Liver (tissue), 9 donors: Measurements from ENCODE around the gene TMTC1. TPM values are rescaled to one million over a fixed set of nuclear protein-coding genes. Genes with fewer than 3 reads are reported as not detected.

Experiments used
- DNase-seq: peaks from one replicate; pipeline ENCODE4 v3.0.0-alpha.2; 2017; ENCODE audit warnings: low spot score
- H3K27ac ChIP-seq, 2 donors: one replicate each; pipeline ENCODE4 v1.7.0; 2013; ENCODE audit warnings: inconsistent platforms in 2 of 2, low read length in 2 of 2, control low read depth in 1 of 2, low read depth in 1 of 2, mild to moderate bottlenecking in 1 of 2
- H3K27me3 ChIP-seq, 4 donors: one replicate each; pipeline versions ENCODE4 v1.6.1 to v1.7.0; 2013; ENCODE audit warnings: low read length in 3 of 4, inconsistent platforms in 1 of 4, mild to moderate bottlenecking in 1 of 4, moderate library complexity in 1 of 4; ENCODE audit not compliant: control insufficient read depth in 4 of 4, insufficient read depth in 4 of 4
- H3K36me3 ChIP-seq, 4 donors: one replicate each; pipeline versions ENCODE4 v1.6.1 to v1.7.0; 2013; ENCODE audit warnings: low read length in 3 of 4, mild to moderate bottlenecking in 3 of 4, low read depth in 1 of 4, moderate library complexity in 1 of 4; ENCODE audit not compliant: control insufficient read depth in 4 of 4, insufficient read depth in 3 of 4
- H3K4me1 ChIP-seq, 4 donors: one replicate each; pipeline versions ENCODE4 v1.6.1 to v1.7.0; 2013; ENCODE audit warnings: low read length in 3 of 4, mild to moderate bottlenecking in 3 of 4, moderate library complexity in 1 of 4; ENCODE audit not compliant: control insufficient read depth in 4 of 4, insufficient read depth in 4 of 4
- H3K4me3 ChIP-seq, 3 donors: one replicate each; pipeline versions ENCODE4 v1.6.1 to v1.7.0; 2013; ENCODE audit warnings: low read length in 3 of 3, control low read depth in 1 of 3, low read depth in 1 of 3, mild to moderate bottlenecking in 1 of 3
- H3K9ac ChIP-seq, 2 donors: one replicate each; pipeline ENCODE4 v1.7.0; 2013; ENCODE audit warnings: low read length in 2 of 2, mild to moderate bottlenecking in 2 of 2, moderate library complexity in 2 of 2, control low read depth in 1 of 2, low read depth in 1 of 2
- H3K9me3 ChIP-seq, 4 donors: one replicate each; pipeline versions ENCODE4 v1.6.1 to v1.7.0; 2013; ENCODE audit warnings: low read length in 3 of 4; ENCODE audit not compliant: control insufficient read depth in 4 of 4
- ATF3 ChIP-seq: IDR thresholded peaks from 2 replicates; pipeline ENCODE4 v1.6.1; 2016; ENCODE audit warnings: antibody characterized with exemption
- CTCF ChIP-seq: fragments of 150-350 bp; IDR thresholded peaks from 2 replicates; pipeline ENCODE4 v1.5.1; 2017; ENCODE audit warnings: improper control_type of control experiment, low read depth, low read length; ENCODE audit not compliant: missing input control
- EGR1 ChIP-seq, 2 donors: IDR thresholded peaks; 2 replicates each; pipeline ENCODE4 v1.6.1; 2016 to 2018; ENCODE audit warnings: antibody characterized with exemption in 2 of 2, low read depth in 2 of 2
- FOXA1 ChIP-seq: IDR thresholded peaks from 2 replicates; pipeline ENCODE4 v1.6.1; 2016; ENCODE audit warnings: antibody characterized with exemption
- FOXA2 ChIP-seq: IDR thresholded peaks from 2 replicates; pipeline ENCODE4 v1.6.1; 2016; ENCODE audit warnings: antibody characterized with exemption
- GABPA ChIP-seq, 2 donors: IDR thresholded peaks in 1 of 2; conservative IDR thresholded peaks in 1 of 2; 2 replicates each; pipeline ENCODE4 v1.6.1; 2016; ENCODE audit warnings: antibody characterized with exemption in 2 of 2, mild to moderate bottlenecking in 1 of 2, moderate library complexity in 1 of 2
- HNF4A ChIP-seq, 2 donors: conservative IDR thresholded peaks; 2 replicates each; pipeline ENCODE4 v1.6.1; 2016; ENCODE audit warnings: antibody characterized with exemption in 2 of 2, mild to moderate bottlenecking in 2 of 2
- HNF4G ChIP-seq: IDR thresholded peaks from 2 replicates; pipeline ENCODE4 v1.6.1; 2016; ENCODE audit warnings: antibody characterized with exemption
- JUND ChIP-seq, 2 donors: IDR thresholded peaks; 2 replicates each; pipeline ENCODE4 v1.6.1; 2016; ENCODE audit warnings: antibody characterized with exemption in 2 of 2
- NR2F2 ChIP-seq: IDR thresholded peaks from 2 replicates; pipeline ENCODE4 v1.6.1; 2016; ENCODE audit warnings: antibody characterized with exemption
- RAD21 ChIP-seq, 2 donors: IDR thresholded peaks; 2 replicates each; pipeline ENCODE4 v1.6.1; 2016; ENCODE audit warnings: antibody characterized with exemption in 2 of 2, mild to moderate bottlenecking in 2 of 2
- YY1 ChIP-seq: IDR thresholded peaks from 2 replicates; pipeline ENCODE4 v1.6.1; 2016; ENCODE audit warnings: antibody characterized with exemption, mild to moderate bottlenecking
- WGBS: extraction: QIAGEN DNeasy Blood & Tissue Kit; methylation state at CpG from one replicate; pipeline ENCODE4 v1.1.7; 2013; 5-methylcytosine and 5-hydroxymethylcytosine counted together
- polyA plus RNA-seq, 2 donors: library from polyadenylated mRNA; stranded (reverse) in 1 of 2; unstranded in 1 of 2; fragments of 200-250 nt in 1 of 2; fragments of >200 nt in 1 of 2; fragmentation: Nextera tagmentation in 1 of 2; extraction: Ambion mirVana in 1 of 2; gene quantifications; one replicate each; pipeline versions ENCODE4 v1.2.1 to v1.2.3, GENCODE V29; 2013 to 2015
- total RNA-seq, 2 donors: library from RNA; depleted of rRNA; stranded (reverse); fragments of >200 nt; gene quantifications; one replicate each; pipeline ENCODE4 v1.2.3, GENCODE V29; 2014
- donor health status: healthy.
- donor health status: healthy.
- donor health status: healthy.
- donor health status: healthy.
- donor health status: healthy.

TMTC1 gene
- total and polyA plus RNA-seq, 4 donors = 0.76 to 3.3 (median 2.1) TPM

- TF ChIP-seq CTCF = no peak
- no peak for TF ChIP-seq GABPA (IDR thresholded peaks at IDR 0.05 in 1 of 2, conservative IDR thresholded peaks at IDR 0.05 in 1 of 2)
- no peak for TF ChIP-seq FOXA1
- no peak for TF ChIP-seq HNF4G
- no peak for TF ChIP-seq JUND (IDR thresholded peaks at IDR 0.05)
- TF ChIP-seq ATF3 = no peak
These were observed 133.4 kb downstream of the TMTC1 start (continued) for GRCh38 chr12:29650371-29650770.

GRCh38 chr12:29649722-29650121, 134.0 kb downstream of the TMTC1 start:
- no peaks in the 10 kb centered on the region for H3K4me1 ChIP-seq
- DNase-seq = no peak
- H3K4me3 ChIP-seq = no peak overlapping the region
- no peaks in the 10 kb centered on the region for H3K27me3 ChIP-seq
- H3K9ac ChIP-seq = no peak overlapping the region
- H3K27ac ChIP-seq = no peak overlapping the region
- H3K36me3 ChIP-seq = no peaks in the 10 kb centered on the region
- TF ChIP-seq NR2F2 (no peak), FOXA2 (no peak), HNF4A (conservative IDR thresholded peaks at IDR 0.05) (no peak), YY1 (no peak), RAD21 (IDR thresholded peaks at IDR 0.05) (no peak), GABPA (IDR thresholded peaks at IDR 0.05 in 1 of 2, conservative IDR thresholded peaks at IDR 0.05 in 1 of 2) (no peak)
- WGBS = 85% methylated on average over 2 of the region's 2 CpGs
- no peaks in the 10 kb centered on the region for H3K9me3 ChIP-seq

- DNase-seq = no peak
- no peak overlapping the region for H3K4me3 ChIP-seq
- TF ChIP-seq EGR1 (IDR thresholded peaks at IDR 0.05; ENCODE audit: low read depth in 2 of 2) (no peak), CTCF (no peak), GABPA (IDR thresholded peaks at IDR 0.05 in 1 of 2, conservative IDR thresholded peaks at IDR 0.05 in 1 of 2) (no peak), HNF4A (conservative IDR thresholded peaks at IDR 0.05) (no peak)
- no peaks in the 10 kb centered on the region for H3K36me3 ChIP-seq
- H3K9me3 ChIP-seq = no peaks in the 10 kb centered on the region
- 92% methylated on average over 1 of the region's 1 CpG for WGBS
- no peak overlapping the region for H3K27ac ChIP-seq
- no peak overlapping the region for H3K9ac ChIP-seq
- no peaks in the 10 kb centered on the region for H3K27me3 ChIP-seq
- no peaks in the 10 kb centered on the region for H3K4me1 ChIP-seq
These were observed 139.1 kb downstream of the TMTC1 start for GRCh38 chr12:29644536-29645162.
